K562 (cell line): ENCODE measurements around the gene LAMA4. TPM values are rescaled to one million over a fixed set of nuclear protein-coding genes. Genes with fewer than 3 reads are reported as not detected.

Experiments
- CEBPB ChIP-seq: fragments of 450-650 bp; IDR thresholded peaks from 2 replicates; pipeline ENCODE4 v1.6.1; 2016; ENCODE audit warnings: missing genetic modification characterization, missing compliant biosample characterization
- CREB1 ChIP-seq, 2 experiments: sonication (generic) in 1 of 2; formaldehyde crosslinking in 1 of 2; IDR thresholded peaks; 2 replicates each; pipeline versions ENCODE4 v1.6.1 to v1.8.0; 2012 to 2022; ENCODE audit warnings: inconsistent platforms in 1 of 2, mild to moderate bottlenecking in 1 of 2, missing genetic modification reagents in 1 of 2, moderate library complexity in 1 of 2
- FOSL1 ChIP-seq: fragments of 200-800 bp; sonication (Bioruptor generic); conservative IDR thresholded peaks from 2 replicates; pipeline ENCODE4 v1.6.1; 2016; ENCODE audit warnings: missing genetic modification characterization, missing compliant biosample characterization
- FOXJ2 ChIP-seq: fragments of 200-800 bp; sonication (Bioruptor generic); IDR thresholded peaks from 2 replicates; pipeline ENCODE4 v1.6.1; 2016; ENCODE audit warnings: missing genetic modification characterization, missing compliant biosample characterization
- JUND ChIP-seq, 2 experiments: IDR thresholded peaks; 2 replicates in 1 of 2; 3 replicates in 1 of 2; pipeline ENCODE4 v1.6.1; 2011; ENCODE audit warnings: borderline replicate concordance in 2 of 2, low read depth in 2 of 2, low read length in 2 of 2, improper control_type of control experiment in 1 of 2, missing biosample characterization in 1 of 2, missing genetic modification characterization in 1 of 2, missing genetic modification reagents in 1 of 2
- MAZ ChIP-seq, 2 experiments: fragments of 450-650 bp in 1 of 2; sonication (generic) in 1 of 2; formaldehyde crosslinking; IDR thresholded peaks in 1 of 2; conservative IDR thresholded peaks in 1 of 2; 2 replicates each; pipeline versions ENCODE4 v1.4.0 to v1.5.0; 2020; ENCODE audit warnings: mild to moderate bottlenecking in 1 of 2, missing genetic modification reagents in 1 of 2
- MNT ChIP-seq, 2 experiments: fragments of 450-650 bp; conservative IDR thresholded peaks; 2 replicates each; pipeline ENCODE4 v1.6.1; 2017; ENCODE audit warnings: mild to moderate bottlenecking in 2 of 2, moderate library complexity in 2 of 2
- PKNOX1 ChIP-seq: fragments of 450-650 bp; IDR thresholded peaks from 2 replicates; pipeline ENCODE4 v1.6.1; 2016
- POLR2A ChIP-seq: fragments of 450-650 bp; conservative IDR thresholded peaks from 2 replicates; pipeline ENCODE4 v1.6.1; 2016
- POLR2AphosphoS5 ChIP-seq: IDR thresholded peaks from 2 replicates; pipeline ENCODE4 v1.6.1; 2011; ENCODE audit warnings: mild to moderate bottlenecking, low read depth, low read length, moderate library complexity; ENCODE audit not compliant: control insufficient read depth, insufficient read depth
- POLR2B ChIP-seq: fragments of 450-650 bp; IDR thresholded peaks from 2 replicates; pipeline ENCODE4 v1.6.1; 2018; ENCODE audit warnings: low read depth; ENCODE audit not compliant: partially characterized antibody
- PRDM10 ChIP-seq: fragments of 450-650 bp; IDR thresholded peaks from 2 replicates; pipeline ENCODE4 v1.6.1; 2018; ENCODE audit not compliant: partially characterized antibody
- RFX5 ChIP-seq: IDR thresholded peaks from 2 replicates; pipeline ENCODE4 v1.6.1; 2011; ENCODE audit warnings: low read depth, mild to moderate bottlenecking, improper control_type of control experiment, low read length
- SMAD2 ChIP-seq: fragments of 150-350 bp; IDR thresholded peaks from 2 replicates; pipeline ENCODE4 v1.6.1; 2014; ENCODE audit warnings: low read depth, mild to moderate bottlenecking, low read length
- ZMIZ1 ChIP-seq, 2 experiments: fragments of 150-350 bp in 1 of 2; IDR thresholded peaks; 2 replicates each; pipeline ENCODE4 v1.6.1; 2012 to 2016; ENCODE audit warnings: low read depth in 2 of 2, low read length in 2 of 2, mild to moderate bottlenecking in 1 of 2, moderate library complexity in 1 of 2
- polyA plus RNA-seq, 8 experiments: library from polyadenylated mRNA; depleted of rRNA in 4 of 8; stranded (reverse) in 5 of 8; unstranded in 3 of 8; fragments of >200 nt; fragmentation: Nextera tagmentation in 2 of 8; fragmentation: Illumina TruSeq in 1 of 8; extraction: Ambion mirVana in 2 of 8; extraction: Trizol in 1 of 8; gene quantifications; 2 replicates each; pipeline versions ENCODE4 v1.2.1 to v1.2.3, GENCODE V29; 2011 to 2014; ENCODE audit warnings: inconsistent platforms in 1 of 8, missing spikeins in 1 of 8
- total RNA-seq, 7 experiments: library from RNA; depleted of rRNA in 6 of 7; stranded (reverse); fragments of >200 nt in 6 of 7; fragmentation: Illumina TruSeq in 2 of 7; extraction: Trizol in 2 of 7; gene quantifications; 2 replicates each; pipeline versions ENCODE4 v1.2.1 to v1.2.3, GENCODE V29; 2011 to 2021; ENCODE audit warnings: low replicate concordance in 1 of 7

Gene LAMA4
- total and polyA plus RNA-seq, 9 of the 15 experiments (the other 6 are each of a cell fraction or from before 2014, with no cell fraction given): 0.05 to 2.9 (median 0.51) TPM

GRCh38 chr6:112087136-112087911 is 167.0 kb downstream of the LAMA4 start, which contains the start of the genes FAM229B and TUBE1 (continued):
- TF ChIP-seq RFX5: 0 out of 2 replicates have a peak, but pooled peaks have one; percentile 36
- no peak for TF ChIP-seq ZMIZ1 (IDR thresholded peaks at IDR 0.05; ENCODE audit: low read depth in 2 of 2, low read length in 2 of 2)
- peak; percentile 88 for TF ChIP-seq POLR2B
- peak; percentile 97 for TF ChIP-seq PRDM10
- TF ChIP-seq FOXJ2 (tag): peak; percentile 84
- peak; percentile 52; the same call in 1 of the 2 replicates for TF ChIP-seq JUND (IDR thresholded peaks at IDR 0.05; ENCODE audit: borderline replicate concordance, low read depth, low read length)
- no peak for TF ChIP-seq JUND (tag; IDR thresholded peaks at IDR 0.05; ENCODE audit: borderline replicate concordance, low read depth, low read length)
- peak; percentile 93 for TF ChIP-seq POLR2A
- TF ChIP-seq POLR2AphosphoS5: peak; percentile 68
- 0 out of 2 replicates have a peak, but pooled peaks have one; percentile 9 for TF ChIP-seq FOSL1 (tag)
- peak in 1 of 2 experiments; percentile 52; a peak in 1 of 4 replicates for TF ChIP-seq MAZ (CRISPR knock-in tag; conservative IDR thresholded peaks at IDR 0.05 in 1 of 2, IDR thresholded peaks at IDR 0.05 in 1 of 2)
- no peak for TF ChIP-seq SMAD2
- peak; percentile 55; the same call in 1 of the 2 replicates for TF ChIP-seq CREB1 (IDR thresholded peaks at IDR 0.05)
- peak; percentile 57; the same call in 1 of the 2 replicates for TF ChIP-seq CREB1 (CRISPR knock-in tag; IDR thresholded peaks at IDR 0.05)
- TF ChIP-seq MNT (conservative IDR thresholded peaks at IDR 0.05): peak in 1 of 2 experiments; percentile 72; a peak in 3 of 4 replicates
- no peak for TF ChIP-seq CEBPB (tag)
- peak; percentile 59; the same call in 1 of the 2 replicates for TF ChIP-seq PKNOX1
